HL-60/S4 treated with retinoic acid at 250 ng/mL for 4 days and 3 days (cell line): ENCODE measurements around the gene ITGA8.
"Not testable (repeated sequence)": the region's sequence is repeated elsewhere in the genome, so short reads cannot be mapped to it uniquely, and the experiment has no call there.

Source experiments
- in situ Hi-C: fragments of 300-500 bp; cut with MboI; formaldehyde crosslinking; loops from 2 replicates; pipeline ENCODE4 v1.7.0; 2022; ENCODE audit warnings: low sequenced_read_pairs

The ITGA8 gene

DNA sequence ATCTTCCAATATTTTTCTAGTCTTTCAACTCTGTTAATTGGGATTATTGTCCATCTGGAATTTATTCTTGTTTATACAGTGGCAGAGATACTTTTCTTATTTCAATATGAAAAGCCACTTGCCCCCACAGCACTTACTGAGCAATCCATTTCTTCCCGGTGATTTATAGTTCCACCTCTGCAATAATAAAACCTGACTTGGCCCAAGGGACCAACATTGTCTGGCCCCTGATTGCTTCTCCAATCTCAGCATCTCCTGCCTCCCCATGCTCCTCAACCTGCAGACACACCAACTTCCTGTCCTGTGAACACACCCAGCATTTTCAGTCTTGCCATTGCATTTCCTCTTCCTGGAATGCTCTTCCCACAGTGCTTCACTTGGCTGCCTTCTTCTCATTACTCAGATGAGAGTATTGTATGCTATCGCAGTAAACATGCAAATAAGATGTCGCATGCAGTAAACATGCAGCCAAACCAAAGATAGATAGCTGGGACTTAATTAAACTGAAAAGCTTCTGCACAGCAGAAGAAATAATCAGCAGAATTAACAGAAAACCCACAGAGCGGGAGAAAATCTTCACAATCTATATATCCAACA lies 19.5 kb downstream of the ITGA8 start:
- in situ Hi-C loops: no loop called here

DNA sequence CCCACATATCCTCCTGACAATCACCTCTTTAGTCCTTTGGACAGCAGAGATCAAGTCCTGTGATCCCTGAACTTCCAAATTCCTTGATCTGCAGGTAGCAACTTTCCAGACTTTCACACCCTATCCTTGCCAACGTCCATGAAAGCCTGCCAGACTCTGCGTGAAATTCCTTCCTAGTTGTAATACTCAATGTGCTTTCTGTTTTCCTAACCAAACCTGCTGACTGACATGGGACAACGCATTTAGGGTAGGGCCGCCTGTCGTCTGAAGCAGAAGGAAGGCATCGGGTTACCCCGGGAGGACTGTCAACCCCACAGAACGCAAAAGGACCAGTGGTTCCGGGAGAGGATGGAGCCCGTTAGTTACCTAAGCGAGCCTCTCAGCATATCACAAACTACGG lies 23.9 kb downstream of the ITGA8 start:
- in situ Hi-C loops: no loop called here

DNA sequence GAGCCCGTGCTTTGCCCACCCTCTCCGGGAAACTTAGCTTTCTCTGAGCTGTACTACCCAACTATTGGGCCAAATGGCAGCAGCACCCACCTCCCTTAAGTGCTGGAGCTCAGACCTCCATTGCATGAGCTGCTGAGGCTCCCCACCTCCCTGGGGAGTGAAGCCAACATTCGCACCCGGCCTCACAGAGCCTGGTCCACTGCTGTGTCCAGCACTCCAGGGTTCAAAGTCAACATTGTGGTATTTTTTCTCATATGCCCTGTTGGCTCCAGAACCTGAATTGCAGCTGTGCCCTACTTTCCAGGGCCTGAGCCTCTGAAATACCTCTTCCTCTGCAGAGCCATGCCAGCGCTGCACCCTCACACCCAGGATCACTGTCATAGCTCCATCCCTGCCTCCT lies 29.7 kb downstream of the ITGA8 start:
- in situ Hi-C loops: no loop called here

DNA sequence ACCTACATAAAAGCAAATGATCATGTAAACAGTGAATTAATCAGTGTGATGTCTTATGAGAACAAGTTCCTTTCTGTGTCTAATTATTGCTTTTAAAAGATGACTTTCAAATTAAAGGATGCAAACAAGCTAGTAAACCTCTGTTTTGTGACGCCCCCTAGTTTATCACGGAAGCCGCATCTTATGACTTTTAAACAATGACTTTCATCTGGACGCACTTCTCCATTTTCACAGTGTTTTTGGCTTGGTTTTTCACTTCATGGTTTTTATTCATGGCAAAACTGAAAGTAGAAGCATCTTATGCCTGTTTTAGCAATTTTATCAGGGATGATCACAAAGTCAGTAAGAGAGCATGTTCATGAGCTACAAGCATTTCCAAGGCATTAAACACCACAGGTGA lies 35.0 kb downstream of the ITGA8 start:
- in situ Hi-C loops: no loop called here

DNA sequence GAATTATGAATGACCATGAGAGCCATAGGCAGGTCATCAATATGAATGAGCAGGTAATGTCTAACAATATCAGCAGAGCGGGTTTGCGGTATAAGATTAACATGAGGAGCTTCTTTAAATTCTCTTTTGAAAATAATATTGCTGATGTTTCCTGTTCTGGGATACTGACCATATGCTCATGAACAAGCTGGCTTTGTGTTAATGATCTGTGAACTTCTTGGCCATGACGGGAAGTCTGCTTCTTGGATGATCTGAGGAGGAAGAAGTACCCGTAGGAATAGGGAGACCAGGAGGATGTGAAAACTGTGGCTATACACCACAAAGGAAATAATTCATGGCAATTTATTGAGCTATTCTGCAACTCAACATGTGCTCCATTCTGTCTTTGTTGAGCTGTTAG lies 38.6 kb downstream of the ITGA8 start:
- in situ Hi-C loops: no loop called here

DNA sequence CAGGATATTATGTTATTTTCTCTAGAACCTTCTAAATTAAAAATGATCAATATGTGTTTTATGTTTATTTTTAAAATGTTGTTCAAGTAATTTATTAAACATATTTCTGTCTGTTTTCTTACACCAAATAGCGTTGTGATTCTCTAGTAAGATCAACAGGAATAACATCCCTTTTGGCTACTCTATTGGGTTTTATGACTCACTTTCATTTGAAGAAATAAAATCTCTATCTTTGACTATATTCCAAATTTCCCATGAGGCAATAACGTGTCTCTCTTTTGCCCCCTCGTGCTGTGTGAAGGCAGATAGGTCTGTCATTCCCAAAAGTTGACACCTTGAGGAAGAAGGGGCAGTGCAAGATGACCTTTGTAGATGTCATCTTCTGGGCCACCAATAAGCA lies 40.9 kb downstream of the ITGA8 start:
- in situ Hi-C loops: no loop called here

GRCh38 chr10:15672469-15672868 lies 47.3 kb downstream of the ITGA8 start:
- in situ Hi-C loops: no loop called here

DNA sequence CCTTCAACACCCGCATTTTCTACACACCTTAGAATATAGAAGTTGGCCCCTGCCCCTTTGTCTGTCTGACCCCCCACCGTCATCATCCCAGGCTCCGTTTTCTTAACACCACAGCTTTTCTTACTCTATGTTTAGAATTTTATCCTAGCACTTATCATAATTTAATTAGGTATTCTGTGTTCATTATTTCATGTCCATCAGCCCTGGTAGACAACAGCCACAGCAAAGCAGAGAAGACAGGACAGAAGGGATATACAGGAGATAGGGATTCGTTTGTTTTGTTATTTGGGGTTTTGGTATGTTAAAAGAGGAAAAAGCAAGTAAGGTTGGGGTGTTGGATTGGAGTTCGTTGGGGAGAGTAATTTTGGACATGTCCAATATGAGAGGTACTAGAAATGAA lies 48.8 kb downstream of the ITGA8 start:
- in situ Hi-C loops: no loop called here

DNA sequence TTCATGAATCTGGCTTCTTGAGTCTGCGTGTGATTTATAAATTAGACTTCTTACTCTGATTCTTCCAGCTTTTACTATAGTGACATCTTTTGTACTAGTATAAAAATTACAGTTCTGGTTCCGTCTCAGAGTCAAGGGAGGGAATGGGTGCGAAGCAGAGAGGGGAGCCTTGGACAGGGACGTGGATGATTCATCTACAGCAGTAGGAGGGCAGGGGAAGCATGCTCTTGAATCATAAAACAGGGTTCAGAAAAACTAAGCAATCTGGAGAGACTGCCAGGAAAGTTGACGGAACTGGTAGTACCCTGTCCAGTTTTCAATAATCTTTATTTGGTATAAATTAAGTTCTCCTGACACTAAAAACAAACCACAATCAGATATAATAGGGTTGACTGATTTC lies 58.1 kb downstream of the ITGA8 start:
- in situ Hi-C loops: no loop called here

- in situ Hi-C loops: no loop called here
These were observed 58.7 kb downstream of the ITGA8 start for GRCh38 chr10:15660990-15661389.

DNA sequence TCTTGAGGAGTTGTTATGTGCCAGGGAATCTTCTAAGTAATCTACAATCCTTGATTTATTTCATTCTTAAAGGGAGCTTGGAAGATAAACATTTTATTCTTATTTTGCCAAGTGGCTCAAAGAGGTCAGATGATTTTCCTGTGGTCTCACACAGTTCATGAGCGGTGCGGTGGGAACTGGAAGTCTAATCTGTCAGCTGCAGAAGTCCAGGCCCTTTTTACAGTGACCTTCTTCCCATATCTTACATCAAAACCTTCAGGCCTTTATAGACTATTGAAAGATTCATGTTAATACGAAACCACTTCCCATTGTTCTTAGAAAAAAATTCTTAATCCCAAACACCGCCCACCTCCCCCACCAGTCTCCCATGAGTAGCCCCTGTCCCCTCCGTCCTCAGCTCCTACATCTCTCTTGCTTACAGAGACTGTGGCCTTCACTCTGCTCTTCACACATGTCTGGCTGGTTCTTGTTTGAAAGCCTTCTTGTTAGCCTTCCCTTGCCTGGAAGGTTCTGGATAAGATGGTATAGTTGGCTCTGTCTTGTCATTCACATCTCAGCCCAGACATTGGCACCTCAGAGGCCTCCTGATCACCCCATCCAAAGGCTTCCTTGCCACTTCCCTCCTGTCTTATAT lies 61.5 kb downstream of the ITGA8 start:
- in situ Hi-C loops: no loop called here

DNA sequence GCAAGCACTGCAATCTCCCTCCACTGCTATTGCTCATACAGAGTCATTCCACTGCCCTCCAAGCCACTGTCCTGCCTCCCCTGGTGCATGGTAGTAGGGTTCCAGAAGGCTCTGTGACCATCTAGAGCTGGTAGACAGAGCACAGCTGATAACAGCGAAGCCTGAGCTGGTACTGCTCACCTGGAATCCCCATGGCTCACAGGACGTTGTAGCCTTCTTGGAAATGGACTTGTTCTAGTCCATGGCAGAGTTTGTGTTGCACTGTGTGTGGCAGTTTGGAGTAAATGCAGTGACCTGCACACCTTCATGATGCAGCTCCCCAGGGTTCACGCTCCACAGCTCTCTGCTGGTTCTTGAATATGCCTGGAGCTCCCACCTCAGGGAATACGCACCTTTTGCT lies 67.0 kb downstream of the ITGA8 start:
- in situ Hi-C loops: no loop called here

DNA sequence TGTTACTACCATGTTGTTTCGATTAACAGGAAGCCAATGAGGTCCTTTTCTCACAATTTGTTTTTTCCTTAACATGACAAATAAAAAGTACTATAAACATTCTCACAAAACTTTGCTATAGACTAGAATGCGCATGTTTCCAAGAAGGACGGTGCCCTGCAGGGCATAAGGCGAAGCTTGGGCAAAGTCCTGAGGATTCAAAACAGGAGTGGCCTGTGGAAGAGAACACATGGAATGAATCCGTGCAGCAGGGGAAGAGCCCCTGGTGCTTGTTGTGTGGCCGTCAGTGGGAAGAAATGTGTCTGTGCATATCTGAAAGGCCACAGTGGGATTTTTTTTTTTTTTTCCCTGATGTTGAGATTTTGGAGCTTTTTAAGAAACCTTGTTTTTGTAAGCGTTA lies 67.6 kb downstream of the ITGA8 start:
- in situ Hi-C loops: no loop called here

DNA sequence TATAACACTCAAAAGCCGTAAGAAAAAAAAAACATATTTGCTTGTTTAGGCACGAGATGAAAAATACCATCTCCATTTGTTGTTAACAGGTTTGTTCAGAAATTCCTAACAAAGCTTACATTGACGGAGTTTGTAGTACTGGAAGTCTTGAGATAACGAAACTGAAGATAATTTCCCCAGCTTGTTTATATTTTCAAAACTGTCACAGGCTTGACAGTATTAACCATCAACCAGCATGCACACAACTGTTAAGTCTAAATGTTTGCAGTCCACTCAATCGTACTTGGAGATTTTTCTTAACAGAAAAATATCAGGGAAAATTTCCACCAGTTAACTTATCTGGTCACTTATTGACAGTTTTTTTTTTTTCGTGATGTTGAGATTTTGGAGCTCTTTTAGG lies 68.5 kb downstream of the ITGA8 start:
- in situ Hi-C loops: no loop called here

DNA sequence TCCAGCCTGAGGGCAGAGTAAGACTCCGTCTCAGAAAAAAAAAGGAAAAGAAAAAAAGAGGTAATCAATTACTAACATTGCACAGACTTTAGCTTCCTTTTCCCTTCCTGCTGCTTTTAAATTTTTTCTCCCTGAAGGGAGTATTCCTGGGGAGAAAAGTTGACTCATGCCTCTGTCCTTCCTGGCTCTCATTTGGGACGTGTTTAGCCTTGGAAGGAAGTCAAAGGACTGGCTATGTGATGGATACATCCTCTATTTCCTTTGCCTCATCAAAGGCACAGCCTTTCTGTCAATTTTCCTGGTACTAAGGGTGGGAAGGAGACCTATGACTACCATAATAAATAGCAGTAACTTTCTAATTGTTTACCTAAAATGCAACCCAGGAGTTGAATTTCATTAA lies 77.6 kb downstream of the ITGA8 start:
- in situ Hi-C loops: no loop called here

GRCh38 chr10:15640536-15641085 lies 79.1 kb downstream of the ITGA8 start:
- in situ Hi-C loops: no loop called here

DNA sequence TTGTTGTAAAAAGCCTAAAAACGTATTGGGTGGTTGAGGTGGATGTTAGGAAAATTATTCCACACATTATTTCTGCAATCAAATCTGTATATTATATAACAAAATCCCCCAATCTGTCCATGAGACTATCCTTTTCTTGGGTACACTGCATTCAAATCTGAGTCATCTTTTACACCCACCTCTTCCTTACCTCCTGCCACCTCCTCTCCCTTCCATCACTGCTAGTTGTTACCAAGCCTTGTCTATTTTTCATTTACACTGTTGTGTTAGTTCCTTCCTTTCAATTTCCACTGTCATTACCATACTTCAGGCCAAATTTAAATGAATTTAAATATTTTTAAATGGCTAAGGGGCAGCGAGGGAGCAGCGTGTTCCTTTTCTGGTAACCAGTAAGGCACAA lies 83.3 kb downstream of the ITGA8 start:
- in situ Hi-C loops: no loop called here

DNA sequence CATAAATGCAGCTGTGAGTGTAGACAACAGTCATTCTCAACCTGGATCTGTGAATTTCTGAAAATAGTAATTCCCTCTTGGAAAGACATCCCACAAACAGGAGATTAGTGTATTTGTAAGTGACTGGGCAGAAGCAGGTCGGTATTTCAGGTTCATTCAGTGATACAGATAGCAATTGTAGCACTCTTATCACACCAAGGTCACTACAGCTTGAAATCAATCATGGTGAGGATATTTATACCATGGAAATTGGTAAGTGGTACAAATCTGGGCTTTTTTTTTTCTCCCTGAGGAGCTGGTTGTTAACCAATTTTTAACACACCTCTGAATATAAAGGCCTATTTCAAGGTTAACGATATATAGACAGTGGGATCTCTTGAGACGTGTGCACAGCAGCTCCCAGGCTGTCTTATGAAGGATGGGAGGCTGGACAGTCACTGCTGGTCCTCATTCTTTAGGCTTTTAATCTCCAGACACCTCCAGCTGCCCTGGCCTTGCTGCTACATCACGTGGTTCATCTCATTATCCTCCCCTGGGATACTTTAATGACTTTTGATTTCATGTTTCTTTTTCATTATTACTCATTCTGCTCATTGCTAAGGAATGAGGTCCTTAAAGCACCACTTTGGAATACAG lies 87.1 kb downstream of the ITGA8 start:
- in situ Hi-C loops: no loop called here

DNA sequence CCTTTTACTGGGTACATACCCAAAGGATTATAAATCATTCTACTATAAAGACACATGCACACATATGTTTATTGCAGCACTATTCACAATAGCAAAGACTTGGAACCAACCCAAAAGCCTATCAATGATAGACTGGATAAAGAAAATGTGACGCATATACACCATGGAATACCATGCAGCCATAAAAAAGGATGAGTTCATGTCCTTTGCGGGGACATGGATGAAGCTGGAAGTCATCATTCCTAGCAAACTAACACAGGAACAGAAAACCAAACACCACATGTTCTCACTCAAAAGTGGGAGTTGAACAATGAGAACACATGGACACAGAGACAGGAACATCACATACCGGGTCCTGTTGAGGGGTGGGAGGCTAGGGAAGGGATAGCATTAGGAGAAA lies 88.5 kb downstream of the ITGA8 start:
- in situ Hi-C loops: not testable (repeated sequence)

GRCh38 chr10:15630353-15630752 lies 89.4 kb downstream of the ITGA8 start:
- in situ Hi-C loops: no loop called here

GRCh38 chr10:15627617-15628196 lies 92.0 kb downstream of the ITGA8 start:
- in situ Hi-C loops: no loop called here

DNA sequence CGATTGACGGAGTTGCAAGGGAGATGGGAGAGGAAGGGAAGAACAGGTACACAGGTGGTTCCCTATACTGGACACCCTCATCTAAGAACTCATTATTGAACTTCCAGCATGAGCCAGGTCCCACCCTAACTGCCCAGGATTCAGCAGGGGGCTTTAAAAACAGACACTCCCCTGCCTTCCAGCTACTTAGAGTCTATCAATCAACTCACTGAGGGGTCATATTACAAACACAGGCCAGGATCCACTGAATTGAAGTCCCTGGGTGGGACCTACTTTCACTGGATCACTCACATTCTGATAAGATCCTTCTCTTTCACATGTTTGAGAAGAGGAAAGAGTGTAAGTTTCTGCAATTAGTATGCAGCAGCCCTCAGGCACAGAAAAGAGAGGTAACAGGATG lies 92.8 kb downstream of the ITGA8 start:
- in situ Hi-C loops: no loop called here
